ENCODE data around the gene ATP6V1F.

ATP6V1F gene

DNA sequence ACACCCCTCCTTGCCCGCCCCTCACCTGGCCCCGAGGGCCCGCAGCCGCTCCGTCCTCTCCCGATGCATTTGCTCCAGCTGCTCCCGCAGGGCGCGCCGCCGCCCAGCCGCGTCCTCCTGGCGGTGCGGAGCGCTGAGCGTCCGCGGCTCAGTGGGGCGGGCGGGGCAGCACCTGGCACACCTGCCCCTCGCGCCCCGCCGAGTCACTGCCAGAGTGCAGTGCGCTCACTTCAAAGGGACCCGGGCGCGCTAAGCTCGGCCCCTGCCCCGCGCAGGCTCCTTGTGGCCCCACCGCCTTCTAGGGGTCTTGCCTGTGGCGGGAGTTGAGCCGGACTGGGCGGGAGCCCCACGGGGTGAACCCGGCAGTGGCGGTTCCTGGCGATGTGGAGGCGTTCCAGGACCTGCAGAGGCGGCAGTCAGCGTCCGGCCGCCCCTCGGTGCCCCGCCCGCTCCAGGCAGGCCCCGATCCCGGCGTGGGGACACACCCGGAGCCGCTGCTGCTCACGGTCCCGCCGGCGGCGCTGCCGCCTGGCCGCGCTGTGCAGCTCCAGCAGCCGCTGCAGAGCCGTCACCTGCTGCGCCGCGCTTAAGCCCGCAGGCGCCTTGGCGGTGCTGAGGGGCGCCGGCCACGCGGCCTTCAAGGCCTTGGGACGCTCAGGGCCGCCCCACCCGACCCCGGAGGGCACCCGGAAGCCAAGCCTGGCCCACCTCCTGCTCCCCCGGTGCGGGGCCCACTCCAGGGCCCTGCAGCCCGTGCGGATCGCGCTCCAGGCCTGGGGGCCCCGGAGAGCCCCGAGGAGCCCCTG is 6.7 kb downstream of the ATP6V1F start:
- no peak for FAIRE-seq

DNA sequence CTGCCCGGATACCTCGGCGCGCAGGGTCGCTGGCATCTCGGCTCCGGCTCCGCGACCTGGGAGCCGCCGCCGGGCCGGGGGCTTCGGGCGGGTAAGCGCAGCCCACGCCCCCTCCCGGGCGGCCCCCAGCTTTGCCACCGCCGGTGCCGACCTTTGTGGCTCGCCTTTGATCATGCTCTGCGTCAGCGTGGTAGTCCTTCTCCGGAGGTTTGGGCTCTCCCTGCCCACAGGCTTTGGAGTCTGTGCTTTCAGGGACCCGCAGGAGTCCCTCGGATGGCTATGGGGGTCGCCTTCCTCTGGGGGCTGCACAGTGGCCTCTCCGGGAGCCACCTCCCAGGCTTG is 7.3 kb downstream of the ATP6V1F start:
- no peak for FAIRE-seq

DNA sequence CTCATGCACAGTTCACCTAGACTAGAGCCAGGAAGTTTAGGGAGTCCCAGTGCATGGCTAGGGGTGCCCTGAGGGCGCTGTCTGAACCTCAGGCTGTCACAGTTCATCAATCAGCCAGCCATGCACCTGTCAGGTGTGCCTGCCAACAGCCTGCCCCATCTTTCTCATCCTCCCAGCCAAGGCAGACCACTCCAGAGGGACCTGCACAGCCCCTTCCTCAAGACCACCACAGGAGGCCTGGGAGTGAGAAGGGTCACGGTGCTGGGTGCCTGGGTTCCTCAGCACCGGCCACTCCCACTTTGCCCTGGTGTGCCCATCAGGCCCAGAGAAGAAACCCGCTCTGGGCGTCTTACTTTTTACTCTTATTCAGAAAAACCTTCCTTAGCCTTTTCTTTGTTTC is 8.4 kb downstream of the ATP6V1F start:
- FAIRE-seq: no peak

DNA sequence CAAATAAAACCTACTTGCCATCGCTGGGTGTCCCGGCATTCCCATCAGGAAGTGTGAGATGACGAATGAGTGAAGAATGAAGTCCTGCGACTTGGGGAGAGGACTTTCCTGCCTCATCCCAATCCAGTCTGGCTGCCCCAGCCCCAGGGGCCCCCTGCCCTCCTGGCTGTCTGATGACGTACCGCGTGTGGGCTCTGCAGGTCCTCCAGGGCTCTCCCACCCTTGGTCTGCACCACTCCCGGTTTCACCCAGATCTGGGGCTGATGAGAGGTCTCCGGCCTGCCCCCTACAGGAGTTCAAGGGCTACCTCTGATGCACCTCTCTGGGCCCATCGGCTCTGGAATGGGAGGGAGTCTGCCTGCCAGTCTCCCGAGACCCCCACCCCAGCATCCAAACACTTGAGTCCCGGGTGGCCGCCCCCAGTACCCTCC is 9.8 kb downstream of the ATP6V1F start:
- FAIRE-seq: no peak

DNA sequence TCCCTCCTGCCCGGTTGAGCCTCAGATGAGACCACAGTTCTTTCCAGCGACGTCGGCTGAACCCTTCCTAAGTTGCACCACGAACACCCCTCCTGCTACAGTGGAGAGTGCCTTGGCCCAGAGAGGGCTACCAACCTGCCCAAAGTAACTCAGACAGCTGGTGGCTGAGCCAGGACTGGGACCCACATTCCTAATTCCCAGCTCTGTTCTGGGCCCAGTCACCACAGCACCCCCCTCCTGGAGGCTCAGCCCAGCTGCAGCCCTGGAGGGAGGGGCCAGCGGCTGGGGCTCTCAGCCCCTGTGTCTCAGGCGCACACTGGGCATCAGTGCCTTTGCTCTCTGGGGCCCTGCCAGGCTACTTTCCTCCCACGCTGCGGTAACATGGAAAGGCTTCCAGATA is 10.6 kb downstream of the ATP6V1F start:
- no peak for FAIRE-seq

DNA sequence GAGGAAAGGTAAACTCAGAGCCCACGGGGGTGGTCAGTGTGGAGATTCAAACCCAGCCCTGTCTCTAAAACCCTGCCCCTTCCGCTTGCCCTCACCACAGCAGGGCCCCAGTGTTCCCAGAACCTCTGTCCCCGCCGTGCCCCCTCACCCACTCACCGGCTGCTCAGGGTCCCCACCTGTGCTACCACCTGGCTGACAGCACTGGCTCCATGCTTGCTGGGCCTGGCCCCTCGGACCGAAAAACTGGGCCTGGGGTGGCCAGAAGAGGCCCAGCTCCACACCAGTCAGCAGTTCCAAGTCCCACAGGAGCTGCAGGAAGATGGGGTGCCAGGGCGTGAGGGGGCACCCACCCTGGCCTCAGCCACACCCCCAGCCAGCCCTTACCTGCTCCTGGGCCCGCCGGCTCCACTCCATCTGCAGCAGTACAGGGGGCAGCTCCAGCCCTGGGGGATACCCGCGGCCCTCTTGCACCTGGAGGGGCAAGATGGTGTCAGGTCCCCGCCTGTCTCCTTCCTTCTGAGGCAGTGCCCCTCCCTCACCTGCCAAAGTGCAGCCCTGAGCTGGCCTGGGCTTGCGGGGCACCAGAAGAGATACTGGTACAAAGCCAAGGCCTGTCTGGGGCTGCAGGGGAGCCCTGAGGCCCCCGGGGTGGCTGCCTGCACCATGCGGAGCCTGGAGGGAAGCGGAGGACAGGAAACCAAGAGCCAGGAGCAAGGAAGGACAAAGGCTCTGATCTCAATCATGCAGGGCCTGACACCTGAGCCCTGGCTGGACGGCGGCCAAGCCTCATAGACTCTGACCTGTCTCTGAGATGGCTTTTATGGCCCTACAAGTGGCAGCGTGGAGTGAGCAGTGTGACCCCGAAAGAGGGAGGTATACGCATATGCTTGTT is 11.7 kb downstream of the ATP6V1F start:
- no peak for FAIRE-seq

DNA sequence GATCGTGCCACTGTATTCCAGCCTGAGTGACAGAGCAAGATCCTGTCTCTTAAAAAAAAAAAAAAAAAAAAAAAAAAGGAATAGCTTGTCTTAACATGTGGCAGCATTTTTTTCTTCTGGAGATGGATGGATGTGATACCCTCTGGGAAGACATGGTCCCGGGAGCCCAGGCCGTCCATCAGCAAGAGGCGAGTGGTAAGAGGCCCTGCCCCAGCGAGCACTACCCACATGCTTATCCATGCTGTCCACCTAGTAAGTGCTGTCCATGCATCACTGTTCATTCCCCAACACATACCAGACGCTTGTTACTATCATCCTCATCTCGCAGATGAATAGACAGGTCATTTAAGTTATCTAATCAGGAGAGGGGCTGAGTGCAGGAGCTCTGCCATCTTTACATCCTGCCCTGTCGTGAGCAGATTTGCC is 12.9 kb downstream of the ATP6V1F start:
- FAIRE-seq: no peak

DNA sequence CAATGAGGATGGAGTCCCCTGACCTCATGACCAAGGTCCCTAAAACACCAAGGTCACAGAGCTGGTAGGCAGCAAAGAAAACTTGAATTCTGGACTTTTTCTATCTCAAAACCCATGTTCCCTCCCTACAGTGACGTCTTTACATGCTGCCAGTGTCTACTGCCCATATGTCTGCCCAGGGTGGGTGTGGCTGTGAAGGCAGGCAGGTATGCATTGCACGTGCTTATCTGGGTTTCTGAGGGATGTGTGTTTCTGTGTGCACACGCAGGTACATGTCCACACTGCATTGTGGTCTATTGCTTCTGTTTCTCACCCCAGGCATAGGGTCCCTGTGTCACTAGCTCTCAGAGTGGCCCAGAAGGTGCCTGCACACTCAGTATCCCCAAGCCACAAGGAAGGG is 13.5 kb downstream of the ATP6V1F start:
- FAIRE-seq: no peak

DNA sequence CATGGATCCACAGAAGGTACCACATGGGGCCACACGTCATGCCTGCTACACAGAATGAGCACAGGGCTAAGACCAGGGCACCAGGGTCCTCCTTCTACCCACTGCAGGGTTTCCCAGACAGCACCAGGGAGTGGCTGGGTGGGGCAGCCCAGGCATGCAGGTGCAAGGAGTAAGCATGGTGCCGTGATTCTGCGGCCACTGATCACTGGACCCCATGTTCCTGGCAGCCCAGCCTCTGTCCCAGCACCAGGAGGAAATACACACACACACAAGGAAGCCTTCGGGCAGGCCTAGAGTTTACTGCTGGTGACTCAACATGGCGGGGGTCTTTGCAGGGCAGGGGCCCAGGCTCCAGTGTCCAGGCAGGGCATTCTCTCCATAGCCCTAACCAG is 13.9 kb downstream of the ATP6V1F start:
- FAIRE-seq: no peak

DNA sequence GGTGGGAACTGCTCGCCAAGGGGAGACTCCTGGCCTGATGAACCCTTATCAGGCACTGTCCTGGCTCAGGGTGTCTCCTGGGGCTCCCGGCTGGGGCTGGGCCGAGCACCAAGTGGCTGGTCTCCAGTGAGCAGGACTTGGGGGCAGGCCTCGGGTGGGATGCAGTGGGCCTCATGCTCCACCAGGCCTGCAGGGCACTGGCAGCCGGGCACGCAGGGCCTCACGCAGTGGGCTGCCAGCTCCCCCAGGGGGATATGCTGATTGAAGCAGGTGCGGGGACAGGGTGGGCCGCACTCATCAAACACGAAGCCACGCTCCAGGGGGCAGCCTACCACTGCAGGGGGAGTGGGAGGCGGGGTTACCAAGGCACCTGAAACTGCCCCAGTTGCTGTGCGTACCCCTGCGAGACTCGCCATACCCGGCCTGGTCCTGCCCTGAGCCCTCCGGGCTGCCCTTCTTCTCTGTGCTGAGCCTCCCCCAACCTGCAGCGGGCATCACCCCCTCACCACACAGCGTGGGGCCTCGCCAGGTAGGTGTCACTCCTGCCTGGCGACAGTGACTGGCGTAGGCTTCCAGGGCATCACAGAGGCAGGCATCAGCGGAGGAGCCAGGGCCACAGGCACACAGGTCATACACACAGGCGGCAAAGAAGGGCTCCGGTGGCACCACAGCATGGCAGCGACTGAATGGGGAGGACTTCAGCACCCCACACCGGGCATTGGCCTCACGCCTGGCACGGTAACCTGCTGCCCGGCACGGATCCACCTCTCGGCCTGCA is 14.5 kb downstream of the ATP6V1F start:
- no peak for FAIRE-seq

DNA sequence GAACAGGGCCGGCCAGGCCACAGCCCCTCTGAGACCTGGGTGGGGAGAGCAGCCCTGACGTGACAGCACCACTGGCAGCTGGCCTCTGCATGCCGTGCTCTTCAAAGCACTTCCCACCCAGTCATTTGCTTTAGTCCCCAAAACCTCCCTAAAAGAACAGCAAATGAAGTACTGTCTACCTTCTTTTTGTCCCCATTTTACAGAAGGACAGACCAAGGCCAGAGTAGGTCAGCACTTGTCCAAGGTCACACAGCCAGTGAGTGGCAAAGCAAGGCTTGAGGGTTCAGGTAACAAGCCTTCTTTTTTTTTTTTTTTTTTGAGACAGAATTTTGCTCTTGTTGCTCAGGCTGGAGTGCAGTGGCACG is 15.1 kb downstream of the ATP6V1F start:
- no peak for FAIRE-seq

DNA sequence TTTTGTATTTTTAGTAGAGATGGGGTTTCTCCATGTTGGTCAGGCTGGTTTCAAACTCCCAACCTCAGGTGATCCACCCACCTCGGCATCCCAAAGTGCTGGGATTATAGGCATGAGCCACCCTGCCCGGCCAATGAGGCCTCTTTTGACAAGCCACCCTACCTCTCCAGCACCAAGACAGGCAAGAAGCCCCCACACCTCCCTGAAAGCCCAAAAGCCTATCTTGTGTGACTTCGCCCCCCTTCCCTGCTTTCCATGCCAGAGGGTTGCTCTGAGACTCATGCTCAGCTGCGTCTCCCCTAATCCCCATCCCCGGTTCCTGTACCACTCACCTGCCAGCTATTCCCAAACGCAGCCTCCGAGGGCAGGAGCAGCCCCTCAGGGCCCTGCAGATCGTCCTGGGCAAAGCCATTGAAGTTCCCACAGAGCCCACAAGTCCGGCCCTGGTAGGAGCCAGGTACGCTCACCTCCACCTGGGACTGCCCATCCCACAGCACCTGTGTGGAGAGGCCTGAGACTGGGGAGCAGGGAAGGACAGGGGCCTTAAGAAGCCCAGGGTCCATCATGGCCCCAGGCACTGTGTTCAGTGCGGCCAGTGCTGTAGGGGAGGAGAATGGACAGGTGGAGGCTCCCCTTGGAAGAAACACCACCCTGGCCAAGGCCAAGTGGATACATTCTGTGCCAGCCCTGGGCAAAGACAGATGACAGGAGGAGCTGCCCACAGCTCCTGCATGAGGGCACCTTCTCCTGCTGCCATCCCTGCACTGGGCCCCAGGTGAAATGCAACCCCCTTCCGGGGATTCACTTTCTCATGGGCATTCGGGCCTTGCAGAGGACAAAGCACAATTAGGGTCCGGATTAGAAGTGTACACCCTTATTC is 15.8 kb downstream of the ATP6V1F start:
- no peak for FAIRE-seq

DNA sequence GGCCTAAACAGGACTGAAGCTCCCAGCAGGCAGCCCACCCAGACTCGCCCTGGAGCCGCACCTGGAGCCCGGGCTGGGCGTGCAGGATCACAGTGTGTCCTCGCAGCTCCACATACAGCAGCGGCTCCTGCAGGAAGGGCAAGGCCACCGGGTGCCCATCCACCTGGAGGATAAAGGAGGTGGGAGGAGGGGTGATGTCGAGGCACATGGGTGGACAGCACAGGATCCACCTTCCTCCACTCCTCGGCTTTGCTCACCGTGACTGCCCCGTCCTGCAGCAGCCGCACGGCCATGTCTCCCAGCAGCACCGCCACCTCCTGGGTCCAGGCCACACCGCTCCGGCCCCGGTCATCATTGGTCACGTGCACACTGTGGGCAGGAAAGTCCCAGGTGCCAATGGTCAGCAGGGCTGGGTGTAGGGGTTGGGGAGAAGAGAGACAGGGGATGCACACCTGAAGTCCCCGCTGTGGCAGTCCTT is 16.8 kb downstream of the ATP6V1F start:
- FAIRE-seq: no peak

DNA sequence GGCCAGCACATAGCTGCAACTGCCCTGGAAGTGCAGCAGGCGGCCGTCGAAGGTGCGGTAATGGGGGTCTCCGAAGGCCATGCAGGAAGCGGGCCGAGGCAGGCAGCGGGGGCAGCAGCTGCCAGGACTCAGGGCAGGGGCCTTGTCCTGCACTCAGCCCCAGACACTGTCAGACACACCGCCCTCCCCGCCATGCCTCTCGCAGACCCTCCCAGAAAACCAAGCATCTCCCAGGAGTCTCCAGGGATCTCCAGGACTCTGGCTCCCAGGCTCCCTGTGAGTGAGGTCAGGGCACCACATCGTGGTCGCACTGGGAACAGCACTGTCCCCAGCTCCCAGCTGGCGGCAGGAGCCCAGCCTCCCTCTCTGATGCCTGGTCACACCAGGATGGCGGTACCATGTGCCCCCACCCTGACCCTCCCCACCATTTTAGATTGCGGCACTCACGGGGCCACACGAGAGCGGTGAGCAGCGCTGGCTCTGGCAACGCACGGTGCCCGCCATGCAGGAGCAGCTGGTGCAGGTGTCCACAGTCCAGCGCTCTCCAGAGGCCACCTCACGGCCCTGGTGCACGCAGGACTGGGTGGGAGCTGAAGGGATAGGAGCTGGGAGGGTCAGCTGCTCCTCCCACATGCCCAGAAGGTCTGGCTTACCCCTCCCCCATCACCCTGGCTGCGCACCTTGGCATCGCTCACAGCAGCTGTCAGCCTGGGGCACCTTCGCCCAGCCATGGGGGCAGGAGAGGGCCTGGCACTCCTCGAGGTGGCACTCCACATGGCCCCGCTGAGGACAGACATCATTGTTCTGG is 17.5 kb downstream of the ATP6V1F start:
- no peak for FAIRE-seq

DNA sequence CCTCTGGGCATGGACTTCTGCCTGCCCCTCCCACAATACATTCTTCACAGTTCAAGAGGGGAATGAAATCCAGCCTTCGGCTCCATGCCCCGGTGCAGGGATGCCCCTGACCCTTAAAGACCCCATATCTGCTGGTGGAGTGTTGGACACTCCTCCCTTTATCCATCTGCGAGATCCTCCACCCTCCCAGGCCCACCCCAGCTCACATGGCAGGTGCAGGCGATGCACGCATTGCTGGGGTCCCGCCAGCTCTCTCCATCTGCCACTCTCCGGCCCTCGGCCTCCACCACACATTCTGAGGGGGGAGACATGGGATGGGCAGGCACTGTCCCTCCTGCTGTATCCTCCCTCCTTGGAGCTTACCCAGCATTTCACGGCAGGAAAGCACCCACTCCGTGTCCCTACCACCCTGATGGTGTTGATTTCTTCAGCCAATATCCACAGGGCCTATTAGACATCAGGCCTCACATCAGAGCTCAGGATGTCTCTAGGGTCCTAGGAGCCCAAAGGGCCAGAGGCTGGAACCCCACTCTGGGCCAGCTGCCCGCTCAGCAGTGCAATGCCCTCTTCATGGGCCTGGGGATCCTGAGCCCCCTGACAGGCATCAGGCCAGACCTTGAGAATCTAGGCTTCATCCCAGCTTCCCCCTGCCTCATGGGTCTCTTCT is 18.3 kb downstream of the ATP6V1F start:
- no peak for FAIRE-seq

DNA sequence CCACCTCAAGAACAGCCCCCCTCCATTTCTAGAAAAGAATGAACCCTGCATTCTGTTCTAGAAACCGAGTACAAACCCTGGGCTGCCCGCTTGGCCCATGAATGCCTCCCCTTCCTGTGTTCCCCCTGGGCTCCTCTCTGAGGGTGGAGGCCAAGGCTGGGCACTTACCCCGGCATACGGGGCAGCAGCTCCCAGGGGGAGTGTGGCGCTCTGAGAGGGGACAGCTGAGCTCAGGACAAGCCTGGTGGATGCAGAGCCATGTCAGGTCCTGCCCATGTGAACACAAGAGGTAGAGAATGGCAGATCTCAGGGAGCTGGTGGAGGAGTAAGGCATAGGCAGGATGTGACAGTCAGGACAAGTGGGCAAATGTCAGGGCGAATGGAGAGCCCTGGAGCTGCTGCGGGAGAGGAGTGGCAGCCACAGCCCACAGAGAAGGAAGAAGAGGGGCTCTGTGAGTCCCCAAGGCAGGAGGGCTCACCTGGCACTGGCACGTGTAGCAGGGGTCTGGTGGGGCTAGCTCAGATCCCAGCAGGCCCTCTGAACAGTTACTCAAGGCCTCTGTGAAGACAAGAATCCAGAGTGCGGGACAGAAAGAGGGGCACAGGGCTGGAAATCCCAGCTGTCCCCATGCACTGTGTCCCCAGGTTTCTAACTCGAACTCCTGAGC is 18.9 kb downstream of the ATP6V1F start:
- FAIRE-seq: no peak

DNA sequence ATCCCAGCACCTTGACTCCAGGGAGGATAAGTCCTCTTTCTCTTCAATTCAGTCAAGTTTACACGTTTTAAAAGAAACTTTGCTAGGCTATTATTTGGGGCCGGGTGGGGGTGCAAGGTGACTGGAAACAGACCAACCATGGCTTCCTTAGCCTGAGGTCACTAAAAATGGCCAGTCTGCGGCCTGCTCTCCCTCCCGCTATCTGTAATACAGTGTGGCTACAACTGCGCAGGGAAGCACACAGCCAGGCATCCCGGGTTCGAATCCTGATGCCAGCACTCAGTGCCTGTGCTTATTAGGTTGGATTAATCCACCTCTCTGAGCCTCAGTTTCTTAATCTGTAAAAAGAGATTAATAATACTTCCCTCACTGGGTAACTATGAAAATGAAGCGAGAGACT is 19.5 kb downstream of the ATP6V1F start:
- no peak for FAIRE-seq

DNA sequence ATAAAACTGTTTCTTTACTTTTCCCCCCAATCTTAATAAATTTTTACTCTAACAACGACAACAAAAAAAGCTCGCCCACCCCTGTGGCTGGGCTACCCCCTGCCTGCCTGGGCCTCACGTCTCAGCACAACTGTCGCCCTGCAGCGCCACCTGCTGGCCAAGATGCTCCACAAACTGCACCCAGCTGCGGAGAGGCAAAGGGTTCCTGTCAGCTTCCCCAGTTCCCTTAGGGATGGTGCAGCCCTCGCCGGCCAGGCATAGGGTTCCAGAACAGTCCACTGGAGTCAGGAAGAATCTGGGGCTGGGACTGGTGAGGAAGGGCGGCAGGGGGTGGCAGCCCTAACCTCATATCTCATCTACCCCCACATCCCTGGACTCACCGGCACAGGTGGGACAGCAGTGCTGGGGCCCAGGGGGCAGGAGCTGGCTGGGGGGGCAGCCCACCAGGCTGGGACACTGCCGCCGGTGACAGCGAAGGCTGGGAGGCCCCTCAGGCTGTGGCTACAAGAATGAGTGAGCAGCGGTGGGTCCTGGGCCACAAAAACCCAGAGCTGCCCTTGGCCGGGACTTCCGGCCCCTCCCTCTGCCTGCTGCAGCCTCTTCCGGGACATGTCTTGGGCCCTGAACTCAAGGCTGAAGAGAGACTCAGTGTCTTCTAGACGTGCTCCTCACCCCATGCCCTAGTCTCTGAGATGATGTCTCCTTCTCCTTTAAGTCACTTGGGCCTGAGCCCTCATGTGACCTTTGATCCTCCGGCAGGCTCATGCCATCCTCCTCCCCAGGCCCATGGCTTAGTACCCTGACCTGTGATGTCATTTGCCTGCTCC is 21.2 kb downstream of the ATP6V1F start:
- FAIRE-seq: no peak

All from colon (tissue), 2 donors.